ENCODE measurements around the gene DPP10.

Gene DPP10

GRCh38 chr2:114754907-114755563 lies 312.6 kb downstream of the DPP10 start:
- no peak for DNase-seq (ENCODE audit: low read depth)
- TF ChIP-seq CTCF (conservative IDR thresholded peaks at IDR 0.05; ENCODE audit: control insufficient read depth, insufficient read depth, low read depth, low read length), result no peak
- no peak overlapping the region for H3K4me3 ChIP-seq (ENCODE audit: control insufficient read depth, low read depth, low read length)

- no peak for TF ChIP-seq CTCF (conservative IDR thresholded peaks at IDR 0.05; ENCODE audit: control insufficient read depth, insufficient read depth, low read depth, low read length)
- no peak overlapping the region for H3K4me3 ChIP-seq (ENCODE audit: control insufficient read depth, low read depth, low read length)
- no peak for DNase-seq (ENCODE audit: low read depth)
These were observed 319.9 kb downstream of the DPP10 start for GRCh38 chr2:114762376-114762775.

DNA sequence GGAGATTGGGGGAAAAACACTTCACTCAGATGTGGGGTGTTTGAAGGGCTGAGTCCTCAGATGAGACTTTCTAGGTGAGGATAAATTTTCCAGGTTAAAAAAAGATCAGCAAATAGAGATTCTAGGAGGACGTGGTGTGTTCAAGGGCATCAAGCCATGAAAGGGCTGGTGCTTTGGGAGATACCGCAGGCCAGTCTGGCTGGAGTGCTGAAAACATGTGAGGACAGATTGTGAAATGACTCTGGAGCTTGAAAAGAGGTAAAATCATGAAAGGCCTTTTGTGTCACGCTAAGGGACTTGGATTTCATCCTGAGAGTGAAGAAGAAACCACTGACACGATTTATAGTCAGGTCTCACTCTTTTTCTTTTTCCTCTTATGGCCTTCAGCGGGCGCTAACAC lies 320.5 kb downstream of the DPP10 start:
- no peak overlapping the region for H3K4me3 ChIP-seq (ENCODE audit: control insufficient read depth, low read depth, low read length)
- no peak for DNase-seq (ENCODE audit: low read depth)
- no peak for TF ChIP-seq CTCF (conservative IDR thresholded peaks at IDR 0.05; ENCODE audit: control insufficient read depth, insufficient read depth, low read depth, low read length)

GRCh38 chr2:114769110-114769509 lies 326.7 kb downstream of the DPP10 start:
- no peak overlapping the region for H3K4me3 ChIP-seq (ENCODE audit: control insufficient read depth, low read depth, low read length)
- no peak for DNase-seq (ENCODE audit: low read depth)
- TF ChIP-seq CTCF (conservative IDR thresholded peaks at IDR 0.05; ENCODE audit: control insufficient read depth, insufficient read depth, low read depth, low read length), result no peak

DNA sequence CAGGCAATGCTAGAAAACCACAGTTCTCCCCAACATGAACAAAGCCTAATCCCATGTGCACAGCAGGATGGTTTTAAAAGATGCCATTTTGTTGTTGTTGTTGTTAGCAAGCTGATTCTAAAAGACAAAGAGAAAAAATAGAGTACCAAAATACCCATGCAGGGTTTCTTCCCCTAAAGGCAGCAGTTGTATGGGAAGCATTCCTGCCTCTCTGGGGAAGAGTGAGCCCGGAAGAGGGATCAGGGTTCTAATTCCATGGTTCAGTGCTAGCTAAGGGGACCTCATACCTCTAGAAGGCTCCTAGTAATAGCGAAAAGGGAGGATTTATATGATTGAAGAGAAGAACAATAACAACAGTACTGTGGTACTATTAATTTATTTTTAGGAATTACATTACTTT lies 327.6 kb downstream of the DPP10 start:
- no peak for TF ChIP-seq CTCF (conservative IDR thresholded peaks at IDR 0.05; ENCODE audit: control insufficient read depth, insufficient read depth, low read depth, low read length)
- no peak overlapping the region for H3K4me3 ChIP-seq (ENCODE audit: control insufficient read depth, low read depth, low read length)
- no peak for DNase-seq (ENCODE audit: low read depth)

GRCh38 chr2:114784046-114784445 lies 341.6 kb downstream of the DPP10 start:
- no peak for TF ChIP-seq CTCF (conservative IDR thresholded peaks at IDR 0.05; ENCODE audit: control insufficient read depth, insufficient read depth, low read depth, low read length)
- DNase-seq (ENCODE audit: low read depth), result no peak
- H3K4me3 ChIP-seq (ENCODE audit: control insufficient read depth, low read depth, low read length), result no peak overlapping the region

Measured in fibroblast of mammary gland (primary cell).